Measurements from ENCODE around the gene SCARF1. TPM values are rescaled to one million over a fixed set of nuclear protein-coding genes. Genes with fewer than 3 reads are reported as not detected.
"Not testable (repeated sequence)": the region's sequence is repeated elsewhere in the genome, so short reads cannot be mapped to it uniquely, and the experiment has no call there.

SCARF1 gene
- total RNA-seq, 1 experiment from 2014 or later, result 2.2 TPM

GRCh38 chr17:1673041-1673785 is 27.7 kb upstream of the SCARF1 start:
- Histone ChIP-seq H3K27me3 (ENCODE audit: insufficient read depth, low read depth) (no peaks in the 10 kb centered on the region), H3K27ac (no peak overlapping the region), H3K9me2 (ENCODE audit: insufficient read depth) (no peaks in the 10 kb centered on the region), H2AFZ (no peak overlapping the region), H3K9me3 (ENCODE audit: insufficient read depth, low read depth) (no peaks in the 10 kb centered on the region), H3K4me2 (no peak overlapping the region), H3K36me3 (ENCODE audit: low read depth) (peaks cover 69% of the 10 kb centered on the region), H3K4me3 (no peak overlapping the region), H3K4me1 (replicated peaks; ENCODE audit: insufficient read depth) (no peaks in the 10 kb centered on the region), H3K79me2 (ENCODE audit: low read depth) (peaks cover 9% of the 10 kb centered on the region; the same call in 1 of the 2 replicates), H4K20me1 (ENCODE audit: insufficient read depth) (peaks cover 24% of the 10 kb centered on the region), H3F3A (ENCODE audit: insufficient read depth, low read depth) (peaks cover 52% of the 10 kb centered on the region)
- ChIA-PET CTCF (no interaction called here), POLR2A (ENCODE audit: unreplicated experiment) (no interaction called here)
- DNase-seq, result peak in 1 of 2 experiments; percentile 17
- BruUV-seq (replicated peaks), result no TSS peak
- intact Hi-C loops (cut with micrococcal nuclease; ENCODE audit: unreplicated experiment), result no loop called here
- TF ChIP-seq EZH2 (IDR thresholded peaks at IDR 0.05; ENCODE audit: low read depth) (no peak), CTCF (conservative IDR thresholded peaks at IDR 0.05) (no peak)

GRCh38 chr17:1663934-1664333 is 18.4 kb upstream of the SCARF1 start:
- POLR2A ChIA-PET (ENCODE audit: unreplicated experiment), result not testable (repeated sequence)

GRCh38 chr17:1661045-1661444 is 15.5 kb upstream of the SCARF1 start:
- no peak overlapping the region for H2AFZ ChIP-seq
- peaks cover 43% of the 10 kb centered on the region for H4K20me1 ChIP-seq (ENCODE audit: insufficient read depth)
- ChIA-PET POLR2A (ENCODE audit: unreplicated experiment) (no interaction called here), CTCF (no interaction called here)
- no peaks in the 10 kb centered on the region for H3K9me3 ChIP-seq (ENCODE audit: insufficient read depth, low read depth)
- H3F3A ChIP-seq (ENCODE audit: insufficient read depth, low read depth), result peaks cover 40% of the 10 kb centered on the region; the same call in 1 of the 2 replicates
- DNase-seq, result no peak
- H3K4me3 ChIP-seq, result no peak overlapping the region
- intact Hi-C loops (cut with micrococcal nuclease; ENCODE audit: unreplicated experiment), result no loop called here
- H3K27me3 ChIP-seq (ENCODE audit: insufficient read depth, low read depth), result no peaks in the 10 kb centered on the region
- peaks cover 12% of the 10 kb centered on the region; the same call in 1 of the 2 replicates for H3K79me2 ChIP-seq (ENCODE audit: low read depth)
- H3K27ac ChIP-seq, result no peak overlapping the region
- TF ChIP-seq EZH2 (IDR thresholded peaks at IDR 0.05; ENCODE audit: low read depth) (no peak), CTCF (conservative IDR thresholded peaks at IDR 0.05) (no peak)
- TSS peak; percentile 28 for BruUV-seq (replicated peaks)
- H3K4me2 ChIP-seq, result no peak overlapping the region
- no peaks in the 10 kb centered on the region for H3K4me1 ChIP-seq (replicated peaks; ENCODE audit: insufficient read depth)
- no peaks in the 10 kb centered on the region for H3K9me2 ChIP-seq (ENCODE audit: insufficient read depth)
- peaks cover 69% of the 10 kb centered on the region for H3K36me3 ChIP-seq (ENCODE audit: low read depth)

More at GRCh38 chr17:1663934-1664333, 18.4 kb upstream of the SCARF1 start:
- intact Hi-C loops (cut with micrococcal nuclease; ENCODE audit: unreplicated experiment); H3K4me2 ChIP-seq; DNase-seq; H3K9me2 ChIP-seq (ENCODE audit: insufficient read depth); H3K4me3 ChIP-seq; H3K27me3 ChIP-seq (ENCODE audit: insufficient read depth, low read depth); H3K27ac ChIP-seq; CTCF ChIA-PET; H2AFZ ChIP-seq; BruUV-seq (replicated peaks); H3K9me3 ChIP-seq (ENCODE audit: insufficient read depth, low read depth); H3K4me1 ChIP-seq (replicated peaks; ENCODE audit: insufficient read depth): not testable (repeated sequence)
- Histone ChIP-seq H3K79me2 (ENCODE audit: low read depth) (peaks cover 17% of the 10 kb centered on the region; the same call in 1 of the 2 replicates), H3K36me3 (ENCODE audit: low read depth) (peaks cover 73% of the 10 kb centered on the region), H4K20me1 (ENCODE audit: insufficient read depth) (peaks cover 56% of the 10 kb centered on the region), H3F3A (ENCODE audit: insufficient read depth, low read depth) (peaks cover 49% of the 10 kb centered on the region; the same call in 1 of the 2 replicates)
